SK-N-SH (cell line): ENCODE measurements around the gene PDGFB. TPM values are rescaled to one million over a fixed set of nuclear protein-coding genes. Genes with fewer than 3 reads are reported as not detected.

Source experiments
- CTCF ChIA-PET: fragments of 300-600, 350-600 bp; formaldehyde crosslinking; extraction: SDS; loops from one replicate; lab custom pipeline; 2021; lab: Yijun Ruan, JAX
- POLR2A ChIA-PET: fragments of 350-600 bp; sonication (Branson Sonifier 250); formaldehyde crosslinking; extraction: SDS; loops from one replicate; lab custom pipeline; 2020; ENCODE audit warnings: antibody characterized with exemption, inconsistent platforms; lab: Yijun Ruan, JAX
- DNase-seq: peaks from one replicate; pipeline ENCODE4 v3.0.0; 2012
- H2AFZ ChIP-seq: fragments of 200-600 bp; sonication (generic); 2 replicates; pipeline ENCODE4 v1.8.1; 2016; ENCODE audit warnings: antibody characterized with exemption, mild to moderate bottlenecking, low read depth
- H3F3A ChIP-seq: fragments of 200-600 bp; sonication (generic); replicated peaks from 2 replicates; pipeline ENCODE3; 2016; ENCODE audit warnings: antibody characterized with exemption, mild to moderate bottlenecking; ENCODE audit not compliant: insufficient read depth
- H3K27ac ChIP-seq, 2 experiments: fragments of 200-500 bp in 1 of 2; fragments of 200-600 bp in 1 of 2; sonication (Bioruptor generic) in 1 of 2; sonication (generic), shearing (Covaris generic) in 1 of 2; 2 replicates each; pipeline versions ENCODE4 v1.5.1 to v1.6.1; 2014 to 2016; ENCODE audit warnings: low read depth in 2 of 2, inconsistent platforms in 1 of 2, low read length in 1 of 2, mild to moderate bottlenecking in 1 of 2, mixed read lengths in 1 of 2
- H3K27me3 ChIP-seq: fragments of 200-600 bp; sonication (generic), shearing (Covaris generic); 2 replicates; pipeline ENCODE4 v1.6.1; 2016; ENCODE audit warnings: mixed run types; ENCODE audit not compliant: insufficient read depth
- H3K36me3 ChIP-seq, 2 experiments: fragments of 200-500 bp in 1 of 2; fragments of 200-600 bp in 1 of 2; sonication (Bioruptor generic) in 1 of 2; sonication (generic) in 1 of 2; replicated peaks in 1 of 2; 2 replicates each; pipeline versions ENCODE3 to v1.5.1; 2014 to 2016; ENCODE audit warnings: low read length in 1 of 2, mild to moderate bottlenecking in 1 of 2; ENCODE audit not compliant: insufficient read depth in 2 of 2, control insufficient read depth in 1 of 2
- H3K4me1 ChIP-seq, 2 experiments: fragments of 200-500 bp in 1 of 2; fragments of 200-600 bp in 1 of 2; sonication (Bioruptor generic) in 1 of 2; sonication (generic), shearing (Covaris generic) in 1 of 2; 2 replicates each; pipeline versions ENCODE4 v1.5.1 to v1.6.1; 2014 to 2016; ENCODE audit warnings: low read depth in 1 of 2, low read length in 1 of 2, mixed run types in 1 of 2; ENCODE audit not compliant: insufficient read depth in 2 of 2, control insufficient read depth in 1 of 2
- H3K4me2 ChIP-seq: fragments of 200-600 bp; sonication (generic), shearing (Covaris generic); 2 replicates; pipeline ENCODE4 v1.6.1; 2017; ENCODE audit warnings: mixed run types
- H3K4me3 ChIP-seq, 2 experiments: fragments of 200-500 bp in 1 of 2; fragments of 200-600 bp in 1 of 2; sonication (Bioruptor generic) in 1 of 2; sonication (generic), shearing (Covaris generic) in 1 of 2; 2 replicates each; pipeline versions ENCODE4 v1.5.1 to v1.8.1; 2014 to 2016; ENCODE audit warnings: low read depth in 2 of 2, inconsistent platforms in 1 of 2, low read length in 1 of 2, mild to moderate bottlenecking in 1 of 2, mixed read lengths in 1 of 2, moderate library complexity in 1 of 2
- H3K79me2 ChIP-seq: fragments of 200-600 bp; sonication (generic); 2 replicates; pipeline ENCODE4 v1.8.1; 2017; ENCODE audit warnings: mild to moderate bottlenecking; ENCODE audit not compliant: insufficient read depth
- H3K9ac ChIP-seq: fragments of 200-600 bp; sonication (generic); 2 replicates; pipeline ENCODE4 v1.6.1; 2017; ENCODE audit warnings: mixed run types
- H3K9me2 ChIP-seq: fragments of 200-600 bp; sonication (generic); 2 replicates; pipeline ENCODE4 v1.6.1; 2017; ENCODE audit warnings: mixed run types
- H3K9me3 ChIP-seq: fragments of 200-600 bp; sonication (generic); 2 replicates; pipeline ENCODE4 v1.6.1; 2017; ENCODE audit warnings: mixed run types, mild to moderate bottlenecking, moderate library complexity
- H4K20me1 ChIP-seq: fragments of 200-600 bp; sonication (generic); 2 replicates; pipeline ENCODE4 v1.6.1; 2017; ENCODE audit warnings: mild to moderate bottlenecking, mixed run types; ENCODE audit not compliant: insufficient read depth
- CHD2 ChIP-seq: fragments of 150-350 bp; IDR thresholded peaks from 2 replicates; pipeline ENCODE4 v1.6.1; 2018; ENCODE audit warnings: low read length; ENCODE audit not compliant: partially characterized antibody
- CTCF ChIP-seq: fragments of 200-600 bp; sonication (generic); IDR thresholded peaks from 2 replicates; pipeline ENCODE4 v1.6.1; 2017; ENCODE audit warnings: antibody characterized with exemption, mild to moderate bottlenecking, moderate library complexity
- EP300 ChIP-seq, 2 experiments: IDR thresholded peaks; 2 replicates each; pipeline versions ENCODE4 v1.4.0 to v1.6.1; 2012; ENCODE audit warnings: borderline replicate concordance in 1 of 2, low read depth in 1 of 2, low read length in 1 of 2
- EZH2phosphoT487 ChIP-seq: fragments of 200-600 bp; sonication (generic); IDR thresholded peaks from 2 replicates; pipeline ENCODE4 v1.6.1; 2017; ENCODE audit warnings: low read depth, mixed run types, mild to moderate bottlenecking, antibody characterized with exemption, moderate library complexity, borderline replicate concordance
- FOXJ3 ChIP-seq: sonication (generic); formaldehyde crosslinking; IDR thresholded peaks from 2 replicates; pipeline ENCODE4 v1.5.1; 2020; ENCODE audit warnings: mild to moderate bottlenecking, missing genetic modification reagents
- POLR2AphosphoS5 ChIP-seq: IDR thresholded peaks from 2 replicates; pipeline ENCODE4 v1.6.1; 2012; ENCODE audit warnings: low read depth, low read length
- RAD21 ChIP-seq: IDR thresholded peaks from 2 replicates; pipeline ENCODE4 v1.6.1; 2012; ENCODE audit warnings: mild to moderate bottlenecking, low read length
- REST ChIP-seq: IDR thresholded peaks from 2 replicates; pipeline ENCODE4 v1.6.1; 2012; ENCODE audit warnings: mild to moderate bottlenecking, low read depth, low read length, moderate library complexity
- RXRA ChIP-seq: IDR thresholded peaks from 2 replicates; pipeline ENCODE4 v1.4.0; 2012; ENCODE audit warnings: low read depth, mild to moderate bottlenecking, borderline replicate concordance
- TEAD4 ChIP-seq: IDR thresholded peaks from 2 replicates; pipeline ENCODE4 v1.4.0; 2012; ENCODE audit warnings: mild to moderate bottlenecking, borderline replicate concordance; ENCODE audit not compliant: insufficient read depth
- WGBS: methylation state at CpG from one replicate; pipeline ENCODE4 v1.1.6; 2017; ENCODE audit warnings: low lambda C conversion rate; 5-methylcytosine and 5-hydroxymethylcytosine counted together
- polyA plus RNA-seq, 3 experiments: library from polyadenylated mRNA; depleted of rRNA; stranded (reverse); fragments of >200 nt; gene quantifications; 2 replicates each; pipeline ENCODE4 v1.2.3, GENCODE V29; 2012

The PDGFB gene
- polyA plus RNA-seq, 1 of the 3 experiments (the other 2 are of a cell fraction), result 0.44 TPM

GRCh38 chr22:39292561-39293074 is 47.8 kb upstream of the PDGFB start (continued):
- TF ChIP-seq REST, result no peak
- no peak for TF ChIP-seq CTCF
- no peak for TF ChIP-seq FOXJ3 (CRISPR knock-in tag)
- no peak for TF ChIP-seq EZH2phosphoT487
- no peak for TF ChIP-seq RAD21
- no peak for TF ChIP-seq TEAD4
- TF ChIP-seq POLR2AphosphoS5, result no peak

- Histone ChIP-seq H3K9me2 (no peaks in the 10 kb centered on the region), H3F3A (no peaks in the 10 kb centered on the region), H3K4me3 (no peak overlapping the region), H3K79me2 (no peaks in the 10 kb centered on the region), H3K36me3 (no peaks in the 10 kb centered on the region), H4K20me1 (no peaks in the 10 kb centered on the region), H3K27me3 (no peaks in the 10 kb centered on the region), H2AFZ (no peak overlapping the region), H3K27ac (peak overlapping the region in 1 of 2 experiments; percentile 61; a peak in 2 of 4 replicates), H3K9ac (0 out of 2 replicates have a peak overlapping the region, but pooled peaks have one; percentile 21), H3K4me1 (peaks cover 0 to 7% of the 10 kb centered on the region in 2 experiments; a peak in 2 of 4 replicates), H3K9me3 (no peaks in the 10 kb centered on the region), H3K4me2 (peak overlapping the region; percentile 41; the same call in 1 of the 2 replicates)
- TF ChIP-seq CHD2 (no peak), EP300 (IDR thresholded peaks at IDR 0.05; ENCODE audit: borderline replicate concordance in 1 of 2, low read depth in 1 of 2, low read length in 1 of 2) (no peak), RXRA (no peak)
- no peak for DNase-seq
- ChIA-PET POLR2A (no interaction called here), CTCF (no interaction called here)
- no CpG with 5 or more reads among the region's 19 CpGs for WGBS
Observed at GRCh38 chr22:39292031-39292462, 47.3 kb upstream of the PDGFB start.
